Adrenal gland (tissue), 5 donors: ENCODE results near the gene OIT3.

Experiments
- CTCF ChIP-seq, 6 experiments: fragments of 450-650 bp in 4 of 6; fragments of 200-600 bp in 2 of 6; sonication (generic) in 1 of 6; IDR thresholded peaks; 1 replicate in 5 of 6; 2 replicates in 1 of 6; pipeline versions ENCODE4 v1.5.1 to v1.8.0; 2016 to 2021; ENCODE audit warnings: antibody characterized with exemption in 6 of 6, mild to moderate bottlenecking in 2 of 6, moderate library complexity in 1 of 6
- POLR2A ChIP-seq, 2 donors: fragments of 450-650 bp; IDR thresholded peaks; one replicate each; pipeline ENCODE4 v1.6.1; 2017; ENCODE audit warnings: antibody characterized with exemption in 2 of 2, mild to moderate bottlenecking in 2 of 2, moderate library complexity in 1 of 2
- donor health status: DM: no; HTN: no; CAD: no.

- TF ChIP-seq CTCF (IDR thresholded peaks at IDR 0.05) (no peak), POLR2A (IDR thresholded peaks at IDR 0.05) (no peak)
These were observed 5.3 kb upstream of the OIT3 start for GRCh38 chr10:72888151-72888638.
